ENCODE data around the gene DGKA. TPM values are rescaled to one million over a fixed set of nuclear protein-coding genes. Genes with fewer than 3 reads are reported as not detected.

The DGKA gene
- total and polyA plus RNA-seq, 2 of the 4 experiments (the other 2 are of a cell fraction), result 71.9 to 75.1 TPM

DNA sequence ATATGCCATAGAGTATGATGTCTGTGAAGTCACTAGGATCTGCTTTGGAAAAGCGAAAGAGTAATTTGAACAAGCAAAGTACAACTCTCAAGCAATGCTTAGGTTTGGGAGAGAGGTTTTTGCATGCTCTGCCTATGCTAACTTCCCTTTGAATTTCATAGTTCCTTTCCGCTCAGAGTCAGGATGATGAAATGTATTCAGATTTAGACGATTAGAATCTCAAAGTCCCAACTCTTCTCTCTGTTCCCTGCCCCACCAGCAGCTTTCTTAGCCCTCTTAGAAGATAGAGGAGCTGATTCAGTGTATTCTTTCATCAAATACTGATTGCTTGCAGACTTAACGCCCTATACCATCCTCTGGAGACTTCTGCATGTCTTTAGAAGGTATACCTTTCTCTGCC, 54.4 kb downstream of the DGKA start:
- Histone ChIP-seq H4K20me1 (ENCODE audit: insufficient read depth, low read length) (peaks cover 12% of the 10 kb centered on the region; the same call in 1 of the 2 replicates), H2BK20ac (ENCODE audit: low read depth, low read length) (no peak overlapping the region), H3K4me2 (ENCODE audit: low read depth, low read length) (no peak overlapping the region), H3K14ac (replicated peaks; ENCODE audit: low read depth, low read length) (no peak overlapping the region), H4K8ac (ENCODE audit: low read depth in 2 of 2, low read length in 2 of 2) (no peak overlapping the region), H4K91ac (ENCODE audit: insufficient read depth, low read depth, low read length) (no peak overlapping the region), H3K9ac (ENCODE audit: low read depth, low read length) (no peak overlapping the region), H4K5ac (ENCODE audit: low read depth, low read length) (no peak overlapping the region), H3K4ac (ENCODE audit: low read depth, low read length) (no peak overlapping the region), H3K23ac (ENCODE audit: low read depth, low read length) (no peak overlapping the region), H2AFZ (replicated peaks; ENCODE audit: low read length, poor library complexity) (no peak overlapping the region), H2BK120ac (ENCODE audit: low read depth, low read length) (no peak overlapping the region), H2AK5ac (ENCODE audit: low read depth, low read length) (no peak overlapping the region), H3K36me3 (ENCODE audit: control insufficient read depth, insufficient read depth, low read length) (peaks cover 54% of the 10 kb centered on the region), H3K18ac (ENCODE audit: low read depth, low read length) (no peak overlapping the region), H2AK9ac (replicated peaks; ENCODE audit: low read depth, low read length, poor library complexity) (no peak overlapping the region), H2BK5ac (ENCODE audit: low read depth, low read length, poor library complexity, severe bottlenecking) (no peak overlapping the region), H3K56ac (ENCODE audit: extremely low read depth, insufficient read depth, low read length) (no peak overlapping the region), H3K27ac (ENCODE audit: insufficient read depth, low read length) (no peak overlapping the region), H3K27me3 (ENCODE audit: control insufficient read depth, insufficient read depth, low read length) (no peaks in the 10 kb centered on the region), H3K79me1 (ENCODE audit: low read depth in 1 of 2, low read length in 2 of 2) (peaks cover 22 to 40% of the 10 kb centered on the region in 2 experiments), H3K9me3 (ENCODE audit: control insufficient read depth, insufficient read depth, low read length) (no peaks in the 10 kb centered on the region), H3K9me1 (ENCODE audit: insufficient read depth, low read length) (0 out of 2 replicates have a peak, but pooled peaks cover 4% of the 10 kb centered on the region), H3K4me1 (ENCODE audit: control insufficient read depth, insufficient read depth, low read length) (peaks cover 2% of the 10 kb centered on the region; the same call in 1 of the 2 replicates), H3K4me3 (ENCODE audit: insufficient read depth, low read depth, low read length) (no peak overlapping the region), H2BK15ac (ENCODE audit: low read depth, low read length) (no peak overlapping the region)
- intact Hi-C loops (cut with micrococcal nuclease) (no loop called here), in situ Hi-C loops (cut with MboI; ENCODE audit: low sequenced_read_pairs) (no loop called here), dilution Hi-C loops (cut with HindIII; ENCODE audit: low sequenced_read_pairs, unreplicated experiment) (no loop called here)
- ChIA-PET CTCF (no interaction called here), POLR2A (ENCODE audit: unreplicated experiment) (no interaction called here)
- TF ChIP-seq MXI1 (IDR thresholded peaks at IDR 0.05; ENCODE audit: borderline replicate concordance, low read depth, low read length) (no peak), CEBPB (IDR thresholded peaks at IDR 0.05; ENCODE audit: low read depth, low read length) (no peak), RCOR1 (IDR thresholded peaks at IDR 0.05; ENCODE audit: insufficient replicate concordance, low read length) (no peak), RFX5 (IDR thresholded peaks at IDR 0.05; ENCODE audit: low read depth, low read length) (no peak), POLR2A (IDR thresholded peaks at IDR 0.05; ENCODE audit: low read depth, low read length) (no peak), BHLHE40 (IDR thresholded peaks at IDR 0.05; ENCODE audit: low read depth, low read length) (no peak), FOS (IDR thresholded peaks at IDR 0.05; ENCODE audit: low read depth, low read length) (no peak), MAFK (IDR thresholded peaks at IDR 0.05; ENCODE audit: low read depth, low read length) (no peak), SMC3 (IDR thresholded peaks at IDR 0.05; ENCODE audit: low read depth, low read length) (no peak), MAZ (IDR thresholded peaks at IDR 0.05; ENCODE audit: borderline replicate concordance, low read depth, low read length) (no peak), CHD1 (IDR thresholded peaks at IDR 0.05; ENCODE audit: low read depth, low read length) (no peak), NFE2L2 (IDR thresholded peaks at IDR 0.05; ENCODE audit: low read depth, low read length) (no peak), RAD21 (IDR thresholded peaks at IDR 0.05; ENCODE audit: low read length) (no peak)
- TF ChIP-seq, protein P1, sequence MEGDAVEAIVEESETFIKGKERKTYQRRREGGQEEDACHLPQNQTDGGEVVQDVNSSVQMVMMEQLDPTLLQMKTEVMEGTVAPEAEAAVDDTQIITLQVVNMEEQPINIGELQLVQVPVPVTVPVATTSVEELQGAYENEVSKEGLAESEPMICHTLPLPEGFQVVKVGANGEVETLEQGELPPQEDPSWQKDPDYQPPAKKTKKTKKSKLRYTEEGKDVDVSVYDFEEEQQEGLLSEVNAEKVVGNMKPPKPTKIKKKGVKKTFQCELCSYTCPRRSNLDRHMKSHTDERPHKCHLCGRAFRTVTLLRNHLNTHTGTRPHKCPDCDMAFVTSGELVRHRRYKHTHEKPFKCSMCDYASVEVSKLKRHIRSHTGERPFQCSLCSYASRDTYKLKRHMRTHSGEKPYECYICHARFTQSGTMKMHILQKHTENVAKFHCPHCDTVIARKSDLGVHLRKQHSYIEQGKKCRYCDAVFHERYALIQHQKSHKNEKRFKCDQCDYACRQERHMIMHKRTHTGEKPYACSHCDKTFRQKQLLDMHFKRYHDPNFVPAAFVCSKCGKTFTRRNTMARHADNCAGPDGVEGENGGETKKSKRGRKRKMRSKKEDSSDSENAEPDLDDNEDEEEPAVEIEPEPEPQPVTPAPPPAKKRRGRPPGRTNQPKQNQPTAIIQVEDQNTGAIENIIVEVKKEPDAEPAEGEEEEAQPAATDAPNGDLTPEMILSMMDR (conservative IDR thresholded peaks at IDR 0.05; ENCODE audit: low read depth, low read length), result no peak
- TF ChIP-seq, protein P2, sequence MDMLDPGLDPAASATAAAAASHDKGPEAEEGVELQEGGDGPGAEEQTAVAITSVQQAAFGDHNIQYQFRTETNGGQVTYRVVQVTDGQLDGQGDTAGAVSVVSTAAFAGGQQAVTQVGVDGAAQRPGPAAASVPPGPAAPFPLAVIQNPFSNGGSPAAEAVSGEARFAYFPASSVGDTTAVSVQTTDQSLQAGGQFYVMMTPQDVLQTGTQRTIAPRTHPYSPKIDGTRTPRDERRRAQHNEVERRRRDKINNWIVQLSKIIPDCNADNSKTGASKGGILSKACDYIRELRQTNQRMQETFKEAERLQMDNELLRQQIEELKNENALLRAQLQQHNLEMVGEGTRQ (IDR thresholded peaks at IDR 0.05; ENCODE audit: low read depth, low read length), result no peak
- TF ChIP-seq, protein P3, sequence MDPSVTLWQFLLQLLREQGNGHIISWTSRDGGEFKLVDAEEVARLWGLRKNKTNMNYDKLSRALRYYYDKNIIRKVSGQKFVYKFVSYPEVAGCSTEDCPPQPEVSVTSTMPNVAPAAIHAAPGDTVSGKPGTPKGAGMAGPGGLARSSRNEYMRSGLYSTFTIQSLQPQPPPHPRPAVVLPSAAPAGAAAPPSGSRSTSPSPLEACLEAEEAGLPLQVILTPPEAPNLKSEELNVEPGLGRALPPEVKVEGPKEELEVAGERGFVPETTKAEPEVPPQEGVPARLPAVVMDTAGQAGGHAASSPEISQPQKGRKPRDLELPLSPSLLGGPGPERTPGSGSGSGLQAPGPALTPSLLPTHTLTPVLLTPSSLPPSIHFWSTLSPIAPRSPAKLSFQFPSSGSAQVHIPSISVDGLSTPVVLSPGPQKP (IDR thresholded peaks at IDR 0.05; ENCODE audit: borderline replicate concordance, low read depth, low read length), result no peak
- ATAC-seq (ENCODE audit: low read depth) (no peak), DNase-seq (no peak)
- no TSS peak for BruUV-seq (replicated peaks)
- WGBS, 2 experiments (ENCODE audit: extremely low coverage in 2 of 2, insufficient read length in 1 of 2), result no CpG with 5 or more reads among the region's 4 CpGs

All from IMR-90 (cell line).